PFSK-1 (cell line): Measurements from ENCODE around the gene ANKHD1.

Experiments used
- FOXP2 ChIP-seq: optimal IDR thresholded peaks from 2 replicates; pipeline ENCODE3; 2011; ENCODE audit warnings: borderline replicate concordance, control low read depth, inconsistent platforms; ENCODE audit not compliant: insufficient read depth; ENCODE audit errors: extremely low read length, extremely low read depth
- POLR2AphosphoS5 ChIP-seq: IDR thresholded peaks from 2 replicates; pipeline ENCODE4 v1.6.1; 2012; ENCODE audit warnings: low read depth, mild to moderate bottlenecking, control low read depth, low read length, moderate library complexity
- SIN3A ChIP-seq: IDR thresholded peaks from 2 replicates; pipeline ENCODE4 v1.6.1; 2012; ENCODE audit warnings: mild to moderate bottlenecking, low read length, moderate library complexity, borderline replicate concordance; ENCODE audit not compliant: insufficient read depth
- TAF1 ChIP-seq: IDR thresholded peaks from 2 replicates; pipeline ENCODE4 v1.6.1; 2012; ENCODE audit warnings: low read length, control low read depth, borderline replicate concordance; ENCODE audit not compliant: insufficient read depth
- TF ChIP-seq, protein P1 (sequence below), 2 experiments: IDR thresholded peaks; 2 replicates each; pipeline versions ENCODE4 v1.6.1 to v1.8.0; 2011 to 2012; ENCODE audit warnings: low read depth in 2 of 2, low read length in 2 of 2, control low read depth in 1 of 2, inconsistent platforms in 1 of 2, mild to moderate bottlenecking in 1 of 2, moderate library complexity in 1 of 2; ENCODE audit not compliant: insufficient read depth in 1 of 2

DNA sequence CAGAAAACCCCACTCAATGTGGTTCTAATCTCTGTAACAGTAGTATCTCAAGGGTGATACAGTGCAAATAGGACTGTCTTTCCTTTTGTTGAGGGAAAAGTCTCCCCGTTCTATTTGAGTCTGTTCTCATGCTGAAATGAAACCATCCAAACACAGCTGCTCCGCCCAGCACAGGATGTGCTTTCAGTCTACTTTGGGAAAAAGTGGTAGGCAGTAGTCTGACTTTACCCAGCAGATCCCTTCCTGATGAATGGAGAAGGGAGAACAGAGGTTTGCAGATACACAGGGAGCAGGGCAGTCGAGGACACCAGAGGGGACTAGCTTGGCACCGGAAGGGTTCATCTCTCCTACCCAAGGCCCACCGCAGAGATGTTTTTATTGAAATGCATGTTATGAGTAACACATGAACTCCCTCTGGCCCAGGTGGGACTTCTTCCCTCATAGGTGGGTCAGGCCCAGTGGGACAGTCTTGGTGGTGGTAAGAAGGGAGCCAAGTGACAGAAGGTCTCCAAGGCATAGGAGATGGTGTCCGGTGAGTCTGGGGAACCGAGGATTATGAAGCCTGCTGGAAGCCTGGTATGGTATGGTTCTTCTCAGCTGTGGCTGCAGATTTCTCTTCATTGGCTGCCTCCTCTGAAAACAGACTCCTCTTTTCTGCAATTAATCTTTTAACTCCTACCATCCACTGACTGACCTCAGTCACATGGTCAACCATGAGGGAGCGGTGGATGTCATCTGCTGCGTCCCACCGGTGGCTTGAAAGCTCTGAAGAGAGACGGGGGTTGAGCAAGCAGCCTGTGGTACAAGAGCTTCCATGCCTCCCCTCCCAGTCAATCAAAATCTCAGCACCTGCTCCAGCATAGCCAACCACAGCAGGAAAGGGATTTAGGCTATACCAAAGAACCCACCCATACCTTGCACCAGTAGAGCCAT is 148.8 kb downstream of the ANKHD1 start:
- TF ChIP-seq, protein P1, sequence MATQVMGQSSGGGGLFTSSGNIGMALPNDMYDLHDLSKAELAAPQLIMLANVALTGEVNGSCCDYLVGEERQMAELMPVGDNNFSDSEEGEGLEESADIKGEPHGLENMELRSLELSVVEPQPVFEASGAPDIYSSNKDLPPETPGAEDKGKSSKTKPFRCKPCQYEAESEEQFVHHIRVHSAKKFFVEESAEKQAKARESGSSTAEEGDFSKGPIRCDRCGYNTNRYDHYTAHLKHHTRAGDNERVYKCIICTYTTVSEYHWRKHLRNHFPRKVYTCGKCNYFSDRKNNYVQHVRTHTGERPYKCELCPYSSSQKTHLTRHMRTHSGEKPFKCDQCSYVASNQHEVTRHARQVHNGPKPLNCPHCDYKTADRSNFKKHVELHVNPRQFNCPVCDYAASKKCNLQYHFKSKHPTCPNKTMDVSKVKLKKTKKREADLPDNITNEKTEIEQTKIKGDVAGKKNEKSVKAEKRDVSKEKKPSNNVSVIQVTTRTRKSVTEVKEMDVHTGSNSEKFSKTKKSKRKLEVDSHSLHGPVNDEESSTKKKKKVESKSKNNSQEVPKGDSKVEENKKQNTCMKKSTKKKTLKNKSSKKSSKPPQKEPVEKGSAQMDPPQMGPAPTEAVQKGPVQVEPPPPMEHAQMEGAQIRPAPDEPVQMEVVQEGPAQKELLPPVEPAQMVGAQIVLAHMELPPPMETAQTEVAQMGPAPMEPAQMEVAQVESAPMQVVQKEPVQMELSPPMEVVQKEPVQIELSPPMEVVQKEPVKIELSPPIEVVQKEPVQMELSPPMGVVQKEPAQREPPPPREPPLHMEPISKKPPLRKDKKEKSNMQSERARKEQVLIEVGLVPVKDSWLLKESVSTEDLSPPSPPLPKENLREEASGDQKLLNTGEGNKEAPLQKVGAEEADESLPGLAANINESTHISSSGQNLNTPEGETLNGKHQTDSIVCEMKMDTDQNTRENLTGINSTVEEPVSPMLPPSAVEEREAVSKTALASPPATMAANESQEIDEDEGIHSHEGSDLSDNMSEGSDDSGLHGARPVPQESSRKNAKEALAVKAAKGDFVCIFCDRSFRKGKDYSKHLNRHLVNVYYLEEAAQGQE (IDR thresholded peaks at IDR 0.05; ENCODE audit: insufficient read depth in 1 of 2, low read depth in 2 of 2, low read length in 2 of 2) = no peak
- TF ChIP-seq POLR2AphosphoS5 (no peak), TAF1 (no peak), SIN3A (no peak), FOXP2 (no peak)
